Astrocyte of the hippocampus (primary cell): Measurements from ENCODE around the gene KLHDC1.
A peak's percentile ranks its signal among the peaks of the same experiment; 100 is the strongest.
"Not testable (repeated sequence)": the region's sequence is repeated elsewhere in the genome, so short reads cannot be mapped to it uniquely, and the experiment has no call there.

Source experiments
- DNase-seq: peaks from one replicate; pipeline ENCODE4 v3.0.0; 2011; ENCODE audit warnings: low read depth, low spot score

Gene KLHDC1

GRCh38 chr14:49692811-49693734 lies at the start of gene KLHDC1:
Gene KLHDC1, plus strand, starts transcription at chr14:49693120. Its CDS starts 75 bp downstream, at chr14:49693195.
- peak; percentile 87 for DNase-seq

GRCh38 chr14:49653508-49653907 lies 39.4 kb upstream of the KLHDC1 start:
- no peak for DNase-seq

GRCh38 chr14:49654511-49654910 lies 38.4 kb upstream of the KLHDC1 start:
- DNase-seq: no peak

GRCh38 chr14:49657500-49657899 lies 35.4 kb upstream of the KLHDC1 start:
- not testable (repeated sequence) for DNase-seq

- no peak for DNase-seq
These were observed 33.1 kb upstream of the KLHDC1 start for GRCh38 chr14:49659526-49660455.

GRCh38 chr14:49670475-49670874 lies 22.4 kb upstream of the KLHDC1 start:
- no peak for DNase-seq

GRCh38 chr14:49673586-49673985 lies 19.3 kb upstream of the KLHDC1 start:
- no peak for DNase-seq

GRCh38 chr14:49677643-49678042 lies 15.3 kb upstream of the KLHDC1 start:
- DNase-seq: no peak

GRCh38 chr14:49679271-49679670 lies 13.6 kb upstream of the KLHDC1 start:
- peak; percentile 46 for DNase-seq

GRCh38 chr14:49686425-49686824 lies 6.5 kb upstream of the KLHDC1 start:
- no peak for DNase-seq

- peak; percentile 86 for DNase-seq
These were observed 4.8 kb upstream of the KLHDC1 start, which contains the start of gene POLE2 for GRCh38 chr14:49687942-49688700. Gene POLE2, minus strand, starts transcription at chr14:49688214. Its CDS starts 11 bp downstream, at chr14:49688203.

- DNase-seq: no peak
These were observed 4.3 kb upstream of the KLHDC1 start for GRCh38 chr14:49688701-49689030.

- DNase-seq: no peak
These were observed 1.9 kb upstream of the KLHDC1 start for GRCh38 chr14:49691031-49691430.

GRCh38 chr14:49692193-49692757 lies 645 bp upstream of the KLHDC1 start:
- no peak for DNase-seq

GRCh38 chr14:49693735-49694124 lies 810 bp downstream of the KLHDC1 start:
- not testable (repeated sequence) for DNase-seq

GRCh38 chr14:49702725-49703124 lies 9.8 kb downstream of the KLHDC1 start:
- peak; percentile 30 for DNase-seq

- DNase-seq: no peak
These were observed 11.0 kb downstream of the KLHDC1 start for GRCh38 chr14:49703965-49704364.

GRCh38 chr14:49704471-49704870 lies 11.6 kb downstream of the KLHDC1 start:
- DNase-seq: not testable (repeated sequence)

- not testable (repeated sequence) for DNase-seq
These were observed 18.1 kb downstream of the KLHDC1 start for GRCh38 chr14:49710993-49711392.

- DNase-seq: no peak
These were observed 27.8 kb downstream of the KLHDC1 start for GRCh38 chr14:49720744-49721143.
